Lung (tissue), 12 donors: ENCODE data around the gene FBRS. TPM values are rescaled to one million over a fixed set of nuclear protein-coding genes. Genes with fewer than 3 reads are reported as not detected.

Experiments
- ATAC-seq: fragments of 200-7000 bp; cut with Tn5 transposase; one replicate; pipeline ENCODE4 v1.9.1; 2020; ENCODE audit warnings: moderate number of reproducible peaks; ENCODE audit not compliant: insufficient read depth, low FRiP score
- DNase-seq, 3 donors: peaks; one replicate each; pipeline ENCODE4 v3.0.0-alpha.2; 2013 to 2017
- H3K27ac ChIP-seq, 2 donors: one replicate each; pipeline ENCODE4 v1.5.1; 2013; ENCODE audit warnings: mild to moderate bottlenecking in 2 of 2, moderate library complexity in 2 of 2, control low read depth in 1 of 2, inconsistent platforms in 1 of 2, low read depth in 1 of 2, low read length in 1 of 2
- H3K27me3 ChIP-seq, 3 donors: one replicate each; pipeline ENCODE4 v1.5.1; 2013; ENCODE audit warnings: low read length in 2 of 3; ENCODE audit not compliant: control insufficient read depth in 3 of 3, insufficient read depth in 3 of 3
- H3K36me3 ChIP-seq, 4 donors: one replicate each; pipeline ENCODE4 v1.5.1; 2013; ENCODE audit warnings: low read length in 4 of 4, mild to moderate bottlenecking in 1 of 4, moderate library complexity in 1 of 4; ENCODE audit not compliant: control insufficient read depth in 4 of 4, insufficient read depth in 4 of 4
- H3K4me1 ChIP-seq, 5 donors: one replicate each; pipeline ENCODE4 v1.5.1; 2013; ENCODE audit warnings: low read length in 5 of 5, mild to moderate bottlenecking in 2 of 5, moderate library complexity in 1 of 5; ENCODE audit not compliant: control insufficient read depth in 5 of 5, insufficient read depth in 5 of 5
- H3K4me3 ChIP-seq: one replicate; pipeline ENCODE4 v1.5.1; 2013; ENCODE audit warnings: mild to moderate bottlenecking, control low read depth, moderate library complexity
- H3K9ac ChIP-seq, 2 donors: one replicate each; pipeline ENCODE4 v1.5.1; 2013; ENCODE audit warnings: low read length in 2 of 2, control low read depth in 1 of 2; ENCODE audit not compliant: insufficient read depth in 1 of 2
- H3K9me3 ChIP-seq, 4 donors: one replicate each; pipeline ENCODE4 v1.5.1; 2013; ENCODE audit warnings: low read length in 3 of 4, mild to moderate bottlenecking in 1 of 4, moderate library complexity in 1 of 4; ENCODE audit not compliant: control insufficient read depth in 4 of 4, insufficient read depth in 3 of 4
- CTCF ChIP-seq: IDR thresholded peaks from 2 replicates; pipeline ENCODE4 v1.5.1; 2012; ENCODE audit warnings: mild to moderate bottlenecking; ENCODE audit errors: control extremely low read depth, extremely low read depth
- WGBS, 2 donors: extraction: QIAGEN DNeasy Blood & Tissue Kit; methylation state at CpG; one replicate each; pipeline ENCODE4 v1.1.7; 2013; 5-methylcytosine and 5-hydroxymethylcytosine counted together
- polyA plus RNA-seq, 2 donors: library from polyadenylated mRNA; stranded (reverse); fragments of 200-250 nt; gene quantifications; one replicate each; pipeline ENCODE4 v1.2.1, GENCODE V29; 2013
- total RNA-seq, 2 donors: library from RNA; depleted of rRNA in 1 of 2; stranded (reverse); fragments of >200 nt in 1 of 2; gene quantifications; one replicate each; pipeline ENCODE4 v1.2.1, GENCODE V29; 2014 to 2021
- donor health status: control.
- donor health status: control.
- donor health status: Bipolar disorder and iron deficiency.
- donor health status: healthy.
- donor health status: DM: yes; HTN: yes; CAD: no.

FBRS gene
- total and polyA plus RNA-seq, 4 donors: 32.1 to 80.8 (median 55.6) TPM

- DNase-seq: peak in 1 of 3 donors; percentile 11
- Histone ChIP-seq H3K4me3 (peak overlapping the region; percentile 66), H3K4me1 (peaks cover 0 to 14% (median 3%) of the 10 kb centered on the region in 5 donors), H3K27ac (peak overlapping the region; percentile 85 to 98), H3K9me3 (no peaks in the 10 kb centered on the region), H3K9ac (peak overlapping the region in 1 of 2 donors; percentile 18), H3K36me3 (peaks cover 12 to 34% (median 20%) of the 10 kb centered on the region in 4 donors), H3K27me3 (no peaks in the 10 kb centered on the region)
- no peak for TF ChIP-seq CTCF
- no peak for ATAC-seq
- 10 to 14% methylated on average over 2 of the region's 2 CpGs for WGBS, 2 donors
These were observed 6.3 kb upstream of the FBRS start for GRCh38 chr16:30652005-30652296.

- no peak for ATAC-seq
- peaks cover 12 to 34% (median 20%) of the 10 kb centered on the region in 4 donors for H3K36me3 ChIP-seq
- peak overlapping the region in 1 of 2 donors; percentile 27 for H3K27ac ChIP-seq
- no peak overlapping the region for H3K4me3 ChIP-seq
- WGBS, 2 donors: 95 to 96% methylated on average over 18 of the region's 18 CpGs
- no peak overlapping the region for H3K9ac ChIP-seq
- no peak for TF ChIP-seq CTCF
- no peaks in the 10 kb centered on the region for H3K27me3 ChIP-seq
- H3K9me3 ChIP-seq: no peaks in the 10 kb centered on the region
- peaks cover 0 to 19% (median 11%) of the 10 kb centered on the region in 5 donors for H3K4me1 ChIP-seq
- DNase-seq: no peak
These were observed 5.5 kb upstream of the FBRS start for GRCh38 chr16:30652718-30653117.

GRCh38 chr16:30654856-30655255, 3.4 kb upstream of the FBRS start:
- H3K27ac ChIP-seq: no peak overlapping the region
- no peaks in the 10 kb centered on the region for H3K9me3 ChIP-seq
- 91 to 92% methylated on average over 18 of the region's 18 CpGs for WGBS, 2 donors
- no peak overlapping the region for H3K9ac ChIP-seq
- no peak for ATAC-seq
- H3K27me3 ChIP-seq: no peaks in the 10 kb centered on the region
- peaks cover 0 to 17% (median 11%) of the 10 kb centered on the region in 5 donors for H3K4me1 ChIP-seq
- peaks cover 12 to 34% (median 20%) of the 10 kb centered on the region in 4 donors for H3K36me3 ChIP-seq
- no peak for DNase-seq
- no peak overlapping the region for H3K4me3 ChIP-seq
- TF ChIP-seq CTCF: no peak

GRCh38 chr16:30655815-30656347, 2.4 kb upstream of the FBRS start:
- Histone ChIP-seq H3K36me3 (peaks cover 12 to 34% (median 21%) of the 10 kb centered on the region in 4 donors), H3K27me3 (no peaks in the 10 kb centered on the region), H3K9me3 (no peaks in the 10 kb centered on the region), H3K27ac (no peak overlapping the region), H3K4me1 (peaks cover 2 to 23% (median 15%) of the 10 kb centered on the region in 5 donors), H3K9ac (no peak overlapping the region), H3K4me3 (no peak overlapping the region)
- TF ChIP-seq CTCF: no peak
- DNase-seq (no peak), ATAC-seq (no peak)
- 95 to 97% methylated on average over 12 of the region's 12 CpGs for WGBS, 2 donors
